HG02885 (cell line): ENCODE measurements around the gene RPP21.

Source experiments
- ATAC-seq: cut with Tn5 transposase; IDR thresholded peaks from one replicate; pipeline ENCODE4 v1.9.1; 2021; ENCODE audit warnings: mild to moderate bottlenecking; ENCODE audit not compliant: unreplicated experiment, poor library complexity

RPP21 gene

GRCh38 chr6:30344868-30345671 is at the start of gene RPP21:
RPP21 (plus strand) TSS chr6:30345156; CDS start chr6:30345172, 16 bp downstream.
- ATAC-seq, result peak; percentile 97

- ATAC-seq, result no peak
Observed at GRCh38 chr6:30295837-30296236, 49.1 kb upstream of the RPP21 start.

- no peak for ATAC-seq
Observed at GRCh38 chr6:30304002-30304401, 41.0 kb upstream of the RPP21 start.

- ATAC-seq, result no peak
Observed at GRCh38 chr6:30311101-30311500, 33.9 kb upstream of the RPP21 start.

- no peak for ATAC-seq
Observed at GRCh38 chr6:30311671-30312070, 33.3 kb upstream of the RPP21 start.

GRCh38 chr6:30312266-30312665 is 32.7 kb upstream of the RPP21 start:
- ATAC-seq, result no peak

- ATAC-seq, result no peak
Observed at GRCh38 chr6:30312676-30313321, 32.2 kb upstream of the RPP21 start.

GRCh38 chr6:30315156-30315555 is 29.8 kb upstream of the RPP21 start:
- no peak for ATAC-seq

- ATAC-seq, result no peak
Observed at GRCh38 chr6:30317913-30318589, 26.9 kb upstream of the RPP21 start.

GRCh38 chr6:30319146-30319835 is 25.7 kb upstream of the RPP21 start:
- ATAC-seq, result no peak

GRCh38 chr6:30321692-30322388 is 23.1 kb upstream of the RPP21 start:
- no peak for ATAC-seq

- ATAC-seq, result no peak
Observed at GRCh38 chr6:30322527-30323501, 22.1 kb upstream of the RPP21 start.

GRCh38 chr6:30323806-30324205 is 21.1 kb upstream of the RPP21 start:
- ATAC-seq, result no peak

GRCh38 chr6:30325150-30325872 is 19.6 kb upstream of the RPP21 start:
- peak; percentile 37 for ATAC-seq

- peak; percentile 43 for ATAC-seq
Observed at GRCh38 chr6:30325873-30326525, 19.0 kb upstream of the RPP21 start.

GRCh38 chr6:30326526-30327231 is 18.3 kb upstream of the RPP21 start, which contains the start of gene TRIM39:
TRIM39 (plus strand) TSS chr6:30326927; CDS start chr6:30329318, 2,391 bp downstream.
- peak; percentile 74 for ATAC-seq

- ATAC-seq, result no peak
Observed at GRCh38 chr6:30327232-30327746, 17.7 kb upstream of the RPP21 start.
